ENCODE measurements around the gene SUN1.

GRCh38 chr7:883055-884021 lies 51.1 kb downstream of the SUN1 start:
- no peak for TF ChIP-seq REST (IDR thresholded peaks at IDR 0.05)
- peak in 1 of 2 donors; percentile 8 for TF ChIP-seq HNF4A (conservative IDR thresholded peaks at IDR 0.05)
- no peak for TF ChIP-seq RAD21 (IDR thresholded peaks at IDR 0.05)
- TF ChIP-seq CTCF (IDR thresholded peaks at IDR 0.05; ENCODE audit: low read depth, low read length, missing input control) = no peak
- no peak for TF ChIP-seq ATF3 (IDR thresholded peaks at IDR 0.05)
- TF ChIP-seq YY1 (IDR thresholded peaks at IDR 0.05) = peak; percentile 77
- TF ChIP-seq SP1 (IDR thresholded peaks at IDR 0.05) = no peak
- TF ChIP-seq HNF4G (IDR thresholded peaks at IDR 0.05) = no peak
- TF ChIP-seq GABPA (IDR thresholded peaks at IDR 0.05 in 1 of 2, conservative IDR thresholded peaks at IDR 0.05 in 1 of 2) = no peak
